GM18502 (cell line): Measurements from ENCODE around the gene SLC27A4.

Experiments
- ATAC-seq: cut with Tn5 transposase; IDR thresholded peaks from one replicate; pipeline ENCODE4 v1.9.1; 2021; ENCODE audit warnings: mild to moderate bottlenecking; ENCODE audit not compliant: unreplicated experiment, poor library complexity

The SLC27A4 gene

DNA sequence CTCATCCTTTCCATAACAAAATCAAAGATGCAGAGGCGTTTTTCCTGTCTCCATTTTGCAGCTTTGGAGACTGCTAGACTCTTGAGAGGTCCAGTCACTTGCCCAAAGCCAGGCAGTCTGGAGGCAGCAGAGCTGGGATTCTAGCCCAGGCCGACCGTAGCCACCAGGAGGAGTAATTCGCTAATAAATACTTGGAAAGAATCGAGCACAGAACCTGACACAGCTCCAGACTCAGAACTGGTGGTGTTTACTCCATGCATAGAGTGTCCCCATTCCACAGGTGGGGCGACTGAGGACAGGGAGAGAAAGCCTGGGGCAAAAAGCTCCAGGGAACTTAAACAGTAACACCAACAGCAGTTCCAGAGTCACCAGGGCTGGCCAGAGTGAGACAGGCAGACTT is 69.7 kb downstream of the SLC27A4 start:
- ATAC-seq: no peak
